ENCODE data around the gene AZI2.
A peak's percentile ranks its signal among the peaks of the same experiment; 100 is the strongest.

AZI2 gene, protein sequence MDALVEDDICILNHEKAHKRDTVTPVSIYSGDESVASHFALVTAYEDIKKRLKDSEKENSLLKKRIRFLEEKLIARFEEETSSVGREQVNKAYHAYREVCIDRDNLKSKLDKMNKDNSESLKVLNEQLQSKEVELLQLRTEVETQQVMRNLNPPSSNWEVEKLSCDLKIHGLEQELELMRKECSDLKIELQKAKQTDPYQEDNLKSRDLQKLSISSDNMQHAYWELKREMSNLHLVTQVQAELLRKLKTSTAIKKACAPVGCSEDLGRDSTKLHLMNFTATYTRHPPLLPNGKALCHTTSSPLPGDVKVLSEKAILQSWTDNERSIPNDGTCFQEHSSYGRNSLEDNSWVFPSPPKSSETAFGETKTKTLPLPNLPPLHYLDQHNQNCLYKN

DNA sequence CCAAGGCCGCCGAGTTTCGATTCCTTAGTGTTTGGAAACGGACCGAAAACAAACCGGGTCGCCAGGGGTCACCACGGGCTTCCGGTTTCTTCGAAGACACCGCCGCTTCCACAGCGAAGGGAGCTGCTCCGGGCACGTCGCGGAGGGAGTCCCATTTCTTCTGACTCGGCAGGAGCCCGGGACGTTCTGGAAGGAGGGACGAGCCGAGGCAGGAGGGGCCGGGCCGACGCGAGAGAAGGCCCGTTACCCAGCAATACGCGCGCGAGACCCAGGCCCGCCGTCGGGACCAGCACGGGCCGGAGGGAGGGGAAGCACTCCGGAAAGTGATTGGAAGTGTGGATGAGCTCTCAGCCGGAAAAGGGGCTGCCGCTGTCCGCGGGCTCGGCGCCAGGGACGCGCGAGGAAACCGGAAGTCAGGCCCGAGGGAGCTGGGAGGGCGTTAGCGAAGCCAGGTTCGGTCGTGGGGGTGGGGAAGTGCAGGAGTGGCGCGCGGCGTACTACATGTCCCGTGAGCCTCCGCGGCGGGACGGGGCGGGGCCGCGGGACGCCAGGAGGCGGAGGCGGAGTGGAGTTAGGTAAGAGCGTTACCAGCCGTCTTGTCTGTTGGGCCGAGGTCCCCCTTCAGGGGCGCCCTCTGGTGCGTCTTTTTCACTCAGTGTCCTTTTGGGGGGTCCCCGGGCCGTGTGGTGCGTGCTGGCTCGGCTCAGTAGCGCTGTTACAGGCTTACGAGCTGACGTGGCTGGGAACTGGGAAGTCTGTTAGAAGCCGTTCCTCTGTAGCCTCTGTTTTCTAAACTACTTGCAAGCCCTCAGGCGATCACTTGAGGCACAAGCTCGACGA lies at the start of gene AZI2, which contains the start of gene ZCWPW2:
AZI2 (minus strand) TSS at position 196 of the 840 bp plus-strand sequence. CDS start 8,207 bp downstream, outside the sequence.
ZCWPW2 (plus strand) TSS at position 93 of the 840 bp plus-strand sequence. CDS start 64,348 bp downstream, outside the sequence.
- FAIRE-seq (peak; percentile 96), DNase-seq (ENCODE audit: insufficient read length, low spot score) (peak; percentile 76)

DNA sequence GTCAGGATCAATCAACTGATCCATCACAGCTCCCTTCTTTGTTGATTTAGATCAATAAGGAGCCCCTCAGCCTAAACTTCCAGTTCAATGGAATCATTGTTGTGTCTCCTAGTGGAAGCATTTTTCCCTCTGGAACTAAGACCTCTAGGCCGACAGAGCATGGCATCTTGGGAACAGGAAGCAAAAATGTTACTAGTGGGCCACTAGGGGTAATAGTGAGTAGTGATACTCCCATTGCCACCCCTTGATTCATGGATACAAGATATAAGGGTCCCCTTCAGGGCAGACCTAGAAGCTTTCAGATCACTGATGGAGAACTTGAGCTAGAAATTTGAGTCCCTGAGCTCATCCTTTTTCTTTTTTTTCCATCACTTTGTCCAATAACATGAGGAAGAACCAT lies 40.4 kb upstream of the AZI2 start:
- FAIRE-seq (no peak), DNase-seq (ENCODE audit: insufficient read length, low spot score) (no peak)

DNA sequence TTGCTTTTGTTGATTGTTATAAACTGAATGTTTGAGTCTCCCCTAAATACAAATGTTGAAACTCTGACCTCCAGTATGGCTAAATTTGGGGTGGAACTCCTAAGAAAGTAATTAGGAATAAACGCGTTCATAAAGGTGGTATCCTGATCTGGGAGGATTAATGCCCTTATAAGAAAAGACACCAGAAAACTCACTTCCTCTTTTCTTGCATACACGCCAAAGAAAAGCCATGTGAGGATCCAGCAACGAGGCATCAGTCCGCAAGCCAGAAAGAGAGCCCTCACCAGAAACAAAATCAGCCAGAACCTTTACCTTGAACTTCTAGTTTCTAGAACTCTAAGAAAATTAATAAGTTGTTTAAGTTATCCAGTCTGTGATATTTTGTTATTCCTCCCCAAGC lies 37.4 kb upstream of the AZI2 start:
- no peak for FAIRE-seq
- DNase-seq (ENCODE audit: insufficient read length, low spot score), result no peak

DNA sequence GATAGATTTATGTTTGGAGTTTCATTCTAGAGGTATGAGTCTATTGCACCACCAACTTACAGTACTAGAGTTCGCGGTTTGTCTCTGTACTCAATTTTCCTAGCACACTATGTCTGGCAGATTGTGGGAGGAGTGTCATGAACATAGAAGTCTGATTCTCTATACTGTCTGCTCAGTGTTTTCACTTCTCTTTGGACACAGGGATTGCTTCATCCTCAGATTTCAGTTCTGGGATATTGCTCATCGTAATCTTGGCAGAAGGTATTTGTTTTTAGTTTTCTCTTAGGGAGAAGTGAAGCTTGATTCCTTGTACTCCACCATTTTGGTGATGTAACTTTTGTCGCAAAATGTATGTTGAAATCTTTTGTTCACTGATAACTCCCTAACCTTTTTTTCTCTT lies 27.8 kb upstream of the AZI2 start:
- no peak for FAIRE-seq
- DNase-seq (ENCODE audit: insufficient read length, low spot score), result no peak

DNA sequence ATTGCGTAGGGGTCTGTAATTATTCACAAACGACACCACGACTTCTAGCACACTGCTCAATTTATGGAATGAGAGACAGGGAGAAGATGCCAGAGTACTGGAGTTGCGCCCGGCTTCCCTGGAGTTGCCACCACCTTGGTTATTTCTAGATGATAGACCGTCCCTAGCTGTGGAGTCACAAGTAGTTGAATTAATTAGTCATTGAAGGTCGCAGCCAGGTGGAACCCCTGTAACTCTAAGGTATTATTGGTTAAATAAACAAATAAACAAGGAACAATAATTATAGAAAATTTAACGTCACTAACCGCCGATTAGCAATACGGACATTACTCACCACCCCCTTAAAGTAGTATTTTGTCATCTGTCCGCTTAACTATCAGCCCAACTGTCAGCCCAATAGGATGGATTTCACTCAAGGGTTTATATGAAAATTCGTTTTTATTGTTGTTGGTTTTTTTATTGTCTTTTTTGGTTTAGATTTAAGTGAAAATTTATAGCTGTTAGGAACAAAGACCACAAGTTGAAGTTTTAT lies 911 bp upstream of the AZI2 start:
- FAIRE-seq (no peak), DNase-seq (ENCODE audit: insufficient read length, low spot score) (no peak)

DNA sequence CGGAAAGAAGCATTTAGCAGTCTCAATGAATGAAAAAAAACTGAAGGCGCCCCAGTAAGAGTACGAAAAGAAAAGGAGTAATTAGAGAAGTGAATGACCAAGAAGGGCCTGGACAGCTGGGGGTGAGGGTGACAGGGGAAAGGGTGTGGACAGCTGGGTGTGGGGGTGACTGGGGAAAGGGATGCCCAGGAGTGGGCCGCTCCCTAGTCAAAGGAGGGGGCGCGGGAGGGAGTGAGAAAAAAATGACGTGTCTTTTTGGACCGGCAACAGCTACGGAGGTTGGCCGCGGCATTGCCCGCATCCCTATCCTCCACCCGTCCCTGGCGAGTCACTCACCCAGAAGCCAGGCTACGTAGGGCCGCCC lies 377 bp downstream of the AZI2 start:
- FAIRE-seq (peak; percentile 36), DNase-seq (ENCODE audit: insufficient read length, low spot score) (no peak)

DNA sequence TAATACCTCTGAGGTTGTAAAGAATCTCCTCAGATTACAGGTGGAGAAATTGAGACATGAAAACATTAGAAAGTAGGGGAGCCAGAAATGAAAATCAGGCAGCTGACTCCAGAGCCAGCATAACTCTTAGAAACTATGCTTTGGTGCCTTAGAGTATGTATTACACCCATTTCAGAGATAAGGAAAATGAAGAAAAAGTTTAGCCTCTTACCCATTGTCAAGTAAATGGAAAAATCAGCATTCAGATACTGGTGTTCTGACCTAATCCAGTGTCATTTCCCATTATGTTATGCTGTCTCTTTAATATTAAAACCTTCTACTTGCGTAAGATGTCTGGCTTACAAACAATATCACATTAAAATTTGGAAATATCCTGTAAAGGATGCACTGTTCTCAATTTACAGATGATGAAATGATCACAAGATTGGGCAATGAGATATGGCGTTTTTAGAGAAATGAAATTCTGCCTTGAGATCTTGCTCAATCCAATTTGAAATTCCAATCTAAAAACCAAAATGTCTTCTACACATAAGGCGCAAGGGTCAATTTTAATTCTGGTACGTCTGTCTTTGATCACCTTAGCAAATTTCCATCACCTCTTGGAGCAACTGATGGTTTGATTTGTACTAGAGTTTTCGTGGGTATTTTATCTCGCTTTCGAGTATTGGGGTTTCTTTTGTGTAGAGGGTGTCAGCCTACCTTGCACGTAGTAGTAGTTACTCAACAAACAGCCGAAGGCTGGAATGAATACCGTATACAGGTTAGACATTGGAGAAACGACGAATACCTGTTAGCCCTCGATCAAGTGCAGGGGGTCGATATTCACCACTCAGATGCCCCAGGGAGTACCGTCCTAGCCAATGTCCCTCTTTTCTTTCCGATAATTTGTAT lies 1.0 kb downstream of the AZI2 start:
- DNase-seq (ENCODE audit: insufficient read length, low spot score), result no peak

DNA sequence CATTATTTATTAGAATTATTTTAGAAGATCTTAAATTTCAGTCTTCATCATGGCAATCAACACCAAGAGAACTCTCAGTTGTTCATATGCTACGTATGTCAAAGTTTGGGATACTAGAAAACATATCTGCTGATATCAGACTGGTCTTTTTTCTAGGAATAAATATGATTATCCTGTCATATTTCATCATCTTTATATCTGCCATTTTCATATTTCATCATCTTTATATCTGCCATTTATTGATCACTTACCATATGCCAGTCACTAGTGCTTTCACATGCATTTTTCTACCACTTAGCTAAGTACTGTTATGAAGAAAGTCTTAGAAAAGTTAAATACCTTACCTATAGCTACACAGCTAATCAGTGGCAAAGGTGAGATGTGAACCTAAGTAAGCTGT lies 2.9 kb downstream of the AZI2 start:
- DNase-seq (ENCODE audit: insufficient read length, low spot score) (no peak), FAIRE-seq (no peak)

More for the DNA sequence above, 1.0 kb downstream of the AZI2 start:
- FAIRE-seq, result no peak

DNA sequence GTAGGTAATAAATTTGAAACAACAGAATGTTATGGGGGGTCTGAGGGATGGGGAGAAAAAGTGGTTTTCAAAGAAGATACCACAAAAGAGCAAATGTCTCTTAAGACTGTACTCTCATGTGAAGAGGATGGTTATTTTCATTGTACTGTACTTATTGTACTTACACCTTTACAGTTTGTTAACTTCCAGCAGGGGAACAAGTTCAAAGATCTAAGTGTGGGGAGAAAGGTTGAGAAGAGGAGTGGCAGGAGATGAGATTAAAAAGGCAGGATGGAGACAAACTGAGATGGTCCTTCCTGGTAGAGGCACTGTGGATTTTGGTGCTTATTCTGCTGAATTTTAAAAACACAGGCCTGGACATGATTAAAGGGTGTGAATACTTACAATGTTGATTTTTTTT lies 5.5 kb downstream of the AZI2 start:
- FAIRE-seq (no peak), DNase-seq (ENCODE audit: insufficient read length, low spot score) (no peak)

DNA sequence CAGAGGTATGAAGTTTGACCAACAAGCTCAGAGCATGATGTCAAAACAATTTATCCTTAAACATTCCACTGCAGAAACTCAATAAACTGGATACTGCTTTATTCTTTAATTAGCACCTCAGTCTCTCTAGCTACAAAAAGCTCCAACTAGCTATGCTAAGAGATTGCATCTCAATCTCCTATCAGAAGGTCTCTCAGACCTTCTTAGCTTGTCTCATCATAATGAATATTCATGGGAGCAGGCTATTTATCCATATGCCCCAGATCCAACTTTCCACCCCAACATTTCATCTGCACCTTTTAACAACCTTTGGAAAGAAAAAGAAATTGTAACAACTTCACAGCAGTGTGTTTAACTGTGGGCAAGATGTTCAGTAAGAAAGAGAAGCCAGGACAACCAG lies 11.4 kb downstream of the AZI2 start:
- DNase-seq (ENCODE audit: insufficient read length, low spot score), result no peak
- no peak for FAIRE-seq

DNA sequence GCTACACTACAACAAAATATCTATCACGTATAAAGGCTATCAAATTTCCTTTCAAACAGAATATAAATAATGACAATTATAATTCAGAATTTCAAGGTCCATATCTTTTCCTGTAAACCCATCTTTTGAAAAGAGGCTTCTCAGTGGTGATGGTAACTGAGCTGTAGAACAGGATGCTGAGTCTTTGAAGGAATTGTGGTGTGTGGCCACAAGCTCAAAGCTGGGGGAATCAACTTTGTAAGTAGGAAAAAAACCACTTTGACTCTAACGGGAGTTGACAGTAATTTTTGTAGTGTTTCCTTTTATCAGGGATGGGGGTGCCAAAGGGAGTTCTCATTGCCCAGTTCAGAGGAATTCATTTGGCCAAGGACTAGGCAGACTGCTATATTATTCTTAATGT lies 13.4 kb downstream of the AZI2 start:
- FAIRE-seq (no peak), DNase-seq (ENCODE audit: insufficient read length, low spot score) (no peak)

DNA sequence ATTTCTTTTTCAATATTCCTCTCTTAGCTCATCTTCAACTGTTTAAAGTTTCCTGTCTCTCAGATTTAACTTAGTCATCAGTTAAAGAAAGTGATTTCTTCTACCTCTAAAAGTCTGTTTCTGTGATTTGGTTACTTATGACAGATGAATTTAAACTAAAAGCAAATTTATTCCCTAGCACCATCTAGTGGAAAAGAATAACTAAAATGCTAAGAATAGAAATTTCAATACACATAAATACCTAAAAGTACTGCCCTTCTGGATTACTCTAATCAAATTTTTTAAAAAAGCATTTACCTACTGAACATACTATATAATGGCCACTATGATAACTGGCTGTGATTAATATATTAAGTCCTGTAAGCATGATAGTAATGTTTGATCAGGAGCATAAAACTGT lies 14.1 kb downstream of the AZI2 start:
- FAIRE-seq (no peak), DNase-seq (ENCODE audit: insufficient read length, low spot score) (no peak)

DNA sequence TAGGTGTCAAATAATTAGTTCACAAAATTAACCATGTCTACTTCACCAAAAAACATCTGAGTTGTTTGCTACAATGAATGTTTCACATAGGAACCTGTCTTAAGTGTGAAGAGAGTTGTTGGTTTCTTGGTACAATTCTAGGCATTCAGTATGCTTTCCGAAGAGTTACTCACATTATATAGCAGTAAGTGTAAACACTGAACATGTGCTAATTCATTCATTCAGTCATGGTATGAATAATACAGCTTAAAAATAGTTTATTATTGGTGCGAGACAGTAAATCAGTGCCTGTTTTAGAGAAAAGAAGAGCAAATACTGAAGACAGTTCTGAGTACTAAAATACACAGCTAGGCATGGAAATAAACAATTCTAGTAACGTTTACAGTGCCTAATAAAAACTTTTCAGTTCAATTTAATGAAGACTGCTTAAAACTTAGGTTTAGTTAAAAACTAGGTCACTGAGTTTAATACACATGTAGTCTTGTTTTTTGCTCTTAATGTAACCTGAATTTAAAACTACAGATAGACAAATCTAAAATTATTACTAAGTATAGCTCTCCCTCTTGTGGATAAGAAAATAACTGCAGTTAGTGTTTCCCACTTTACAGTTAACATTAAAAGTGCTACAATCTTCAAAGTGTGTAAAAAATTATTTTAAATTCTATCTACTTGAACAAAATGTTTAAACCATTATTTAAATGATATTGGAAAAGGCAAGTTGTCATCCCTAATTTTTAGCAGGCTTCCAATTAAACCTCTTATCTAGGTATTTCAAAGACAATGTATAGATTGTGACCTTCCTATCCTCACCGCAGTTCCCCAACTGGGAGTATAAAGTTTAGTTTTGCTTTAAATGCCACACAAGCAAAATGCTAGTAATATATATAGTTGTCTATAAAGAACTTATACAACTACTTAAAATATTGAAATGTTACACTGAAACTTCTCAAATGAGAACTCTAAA lies 20.2 kb downstream of the AZI2 start:
- FAIRE-seq (no peak), DNase-seq (ENCODE audit: insufficient read length, low spot score) (no peak)

DNA sequence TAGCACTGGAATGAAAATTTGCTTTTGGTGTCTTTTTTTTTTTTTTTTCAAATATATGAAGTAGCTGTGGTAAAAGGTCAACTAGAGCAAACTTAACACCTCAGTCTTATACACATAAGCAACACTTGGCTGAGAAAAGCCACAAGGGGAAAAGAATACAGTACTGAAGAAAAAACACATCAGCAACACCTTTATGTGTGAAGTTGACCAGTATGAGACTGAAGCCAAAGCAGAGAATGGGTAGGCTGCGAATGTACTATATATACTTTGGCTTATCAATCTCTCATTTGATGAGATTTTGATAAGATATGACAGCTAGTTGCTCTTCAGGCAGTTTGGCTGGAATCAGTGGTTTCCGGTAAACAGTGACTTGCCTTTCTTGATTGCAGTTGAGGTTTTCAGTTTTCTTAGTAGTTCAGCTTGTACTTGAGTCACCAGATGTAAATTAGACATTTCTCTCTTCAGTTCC lies 22.1 kb downstream of the AZI2 start:
- DNase-seq (ENCODE audit: insufficient read length, low spot score) (no peak), FAIRE-seq (no peak)

DNA sequence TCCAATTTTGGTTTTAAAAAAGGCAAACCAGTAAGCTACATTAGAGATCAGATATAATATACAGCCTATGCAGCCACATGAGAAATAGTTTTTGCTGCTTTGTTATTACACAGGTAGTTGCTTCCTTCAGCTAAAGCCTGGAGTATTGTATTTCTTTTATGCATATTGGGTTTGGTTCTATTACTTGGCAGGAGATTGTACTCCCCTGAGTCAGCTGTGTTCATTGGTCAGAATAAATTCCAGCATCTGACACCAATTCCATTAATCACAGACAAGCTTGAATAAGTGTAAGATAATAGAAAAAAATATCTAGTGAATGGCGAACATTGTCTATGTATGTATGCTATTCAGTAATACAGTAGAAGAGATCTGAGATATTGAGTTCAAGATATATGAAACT lies 26.2 kb downstream of the AZI2 start:
- no peak for DNase-seq (ENCODE audit: insufficient read length, low spot score)
- FAIRE-seq, result no peak

DNA sequence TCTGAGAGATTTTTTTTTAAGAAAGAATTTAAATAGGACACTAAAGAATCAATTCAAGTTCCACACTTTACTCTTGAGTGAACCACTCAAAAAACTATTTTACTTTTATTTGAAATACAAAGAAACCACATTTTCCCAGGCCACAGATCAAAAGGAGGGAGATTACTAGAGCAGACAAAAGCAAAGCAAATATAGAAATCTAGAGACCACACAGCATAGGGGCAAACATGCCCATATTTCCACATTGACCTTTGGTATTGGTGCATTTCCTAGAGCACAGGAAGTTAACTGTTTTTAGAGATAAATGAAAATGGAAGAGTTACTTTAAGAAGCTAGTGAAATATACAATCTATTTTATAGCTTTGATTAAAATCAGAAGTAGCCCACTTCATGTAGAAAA lies 27.6 kb downstream of the AZI2 start:
- FAIRE-seq (no peak), DNase-seq (ENCODE audit: insufficient read length, low spot score) (no peak)

DNA sequence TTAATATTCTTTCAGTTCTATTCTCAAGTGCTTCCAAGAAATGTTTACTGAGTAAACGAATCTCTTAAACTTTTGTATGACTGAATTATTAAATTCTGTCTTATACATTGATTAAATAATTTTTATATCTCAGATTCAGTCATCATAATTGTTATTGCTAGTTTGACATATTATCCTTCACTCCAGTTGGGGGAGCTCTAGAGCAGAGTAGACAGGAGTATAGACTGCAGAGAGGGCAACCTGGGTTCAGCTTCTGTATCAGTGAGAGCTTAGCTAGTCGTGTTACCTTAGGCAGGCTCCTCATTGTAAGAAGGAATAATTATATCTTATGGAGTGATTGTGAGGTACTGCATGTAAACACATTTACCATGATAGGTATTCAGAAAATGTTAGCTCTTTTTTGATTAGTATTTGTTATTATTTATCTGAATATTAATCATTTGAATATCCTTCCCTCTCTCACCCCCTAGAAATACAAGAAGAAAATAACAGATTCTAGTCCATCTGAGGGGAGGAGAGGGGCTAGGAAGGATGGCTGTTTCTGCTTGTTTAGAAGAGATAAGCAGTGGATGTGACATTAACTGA lies 31.1 kb downstream of the AZI2 start:
- FAIRE-seq, result no peak
- DNase-seq (ENCODE audit: insufficient read length, low spot score), result peak; percentile 22

DNA sequence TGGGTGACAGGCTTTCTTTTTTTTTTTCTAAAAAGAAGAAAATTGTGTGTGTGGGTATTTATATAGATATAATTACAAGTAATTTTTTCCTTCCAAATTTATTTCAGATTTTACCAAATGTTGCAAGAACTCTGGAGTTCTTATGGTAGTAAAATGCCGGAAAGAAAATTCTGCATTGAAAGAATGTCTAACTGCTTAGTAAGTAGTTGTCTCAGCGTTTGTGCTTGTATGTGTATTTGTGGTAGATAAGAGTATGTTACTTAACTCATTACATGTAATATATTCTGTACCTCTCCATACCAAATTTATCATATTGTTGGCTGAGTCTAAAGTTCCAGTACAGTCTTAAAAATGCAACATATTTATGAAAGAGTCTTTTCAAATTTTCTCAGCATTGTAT lies 32.4 kb downstream of the AZI2 start:
- DNase-seq (ENCODE audit: insufficient read length, low spot score) (no peak), FAIRE-seq (no peak)

DNA sequence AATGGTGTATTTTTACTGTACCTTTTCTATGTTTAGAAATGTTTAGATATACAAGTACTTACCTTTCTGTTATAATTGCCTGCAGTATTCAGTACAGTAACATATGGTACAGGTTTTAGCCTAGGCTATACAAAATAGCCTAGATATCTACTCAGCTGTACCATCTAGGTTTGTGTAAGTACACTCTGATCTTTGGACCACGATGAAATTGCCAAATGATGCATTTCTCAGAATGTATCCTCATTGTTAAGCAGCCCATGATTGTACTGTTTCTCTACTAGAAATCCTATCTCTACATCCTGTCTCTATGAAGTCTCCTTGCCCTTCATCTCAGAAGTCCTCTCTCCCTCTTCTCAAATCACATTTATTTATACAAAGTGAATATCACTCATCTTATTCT lies 32.9 kb downstream of the AZI2 start:
- no peak for FAIRE-seq
- DNase-seq (ENCODE audit: insufficient read length, low spot score), result no peak
